Measurements from ENCODE around the gene GM2A.

GRCh38 chr5:151312756-151313324, 59.9 kb downstream of the GM2A start:
- TF ChIP-seq TCF4 (CRISPR knock-in tag; IDR thresholded peaks at IDR 0.05; ENCODE audit: borderline replicate concordance) (no peak), PPARA (CRISPR knock-in tag; IDR thresholded peaks at IDR 0.05; ENCODE audit: borderline replicate concordance) (no peak), ZC3H10 (CRISPR knock-in tag; IDR thresholded peaks at IDR 0.05) (no peak)
